AG08395 (cell line): ENCODE data around the gene VTA1.
"Not testable (repeated sequence)": the region's sequence is repeated elsewhere in the genome, so short reads cannot be mapped to it uniquely, and the experiment has no call there.

Source experiments
- DNase-seq: peaks from one replicate; pipeline ENCODE4 v3.0.0; 2012; ENCODE audit warnings: mixed read lengths, low spot score

The VTA1 gene

GRCh38 chr6:142226731-142227130 lies 79.7 kb downstream of the VTA1 start:
- DNase-seq = no peak

DNA sequence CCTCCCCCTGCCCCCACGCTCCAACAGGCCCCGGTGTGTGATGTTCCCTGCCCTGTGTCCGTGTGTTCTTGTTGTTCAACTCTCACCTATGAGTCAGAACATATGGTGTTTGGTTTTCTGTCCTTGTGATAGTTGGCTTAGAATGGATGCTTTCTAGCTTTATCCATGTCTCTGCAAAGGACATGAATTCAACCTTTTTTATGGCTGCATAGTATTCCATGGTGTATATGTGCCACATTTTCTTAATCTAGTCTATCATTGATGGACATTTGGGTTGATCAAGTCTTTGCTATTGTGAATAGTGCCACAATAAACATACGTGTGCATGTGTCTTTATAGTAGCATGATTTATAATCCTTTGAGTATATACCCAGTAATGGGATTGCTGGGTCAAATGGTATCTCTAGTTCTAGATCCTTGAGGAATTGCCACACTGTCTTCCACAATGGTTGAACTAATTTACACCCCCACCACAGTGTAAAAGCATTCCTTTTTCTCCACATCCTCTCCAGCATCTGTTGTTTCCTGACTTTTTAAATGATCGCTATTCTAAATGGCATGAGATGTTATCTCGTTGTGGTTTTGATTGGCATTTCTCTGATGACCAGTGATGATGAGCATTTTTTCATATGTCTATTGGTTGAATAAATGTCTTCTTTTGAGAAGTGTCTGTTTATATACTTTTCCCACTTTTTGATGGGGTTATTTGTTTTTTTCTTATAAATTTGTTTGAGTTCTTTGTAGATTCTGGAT lies 82.6 kb downstream of the VTA1 start:
- DNase-seq = not testable (repeated sequence)

DNA sequence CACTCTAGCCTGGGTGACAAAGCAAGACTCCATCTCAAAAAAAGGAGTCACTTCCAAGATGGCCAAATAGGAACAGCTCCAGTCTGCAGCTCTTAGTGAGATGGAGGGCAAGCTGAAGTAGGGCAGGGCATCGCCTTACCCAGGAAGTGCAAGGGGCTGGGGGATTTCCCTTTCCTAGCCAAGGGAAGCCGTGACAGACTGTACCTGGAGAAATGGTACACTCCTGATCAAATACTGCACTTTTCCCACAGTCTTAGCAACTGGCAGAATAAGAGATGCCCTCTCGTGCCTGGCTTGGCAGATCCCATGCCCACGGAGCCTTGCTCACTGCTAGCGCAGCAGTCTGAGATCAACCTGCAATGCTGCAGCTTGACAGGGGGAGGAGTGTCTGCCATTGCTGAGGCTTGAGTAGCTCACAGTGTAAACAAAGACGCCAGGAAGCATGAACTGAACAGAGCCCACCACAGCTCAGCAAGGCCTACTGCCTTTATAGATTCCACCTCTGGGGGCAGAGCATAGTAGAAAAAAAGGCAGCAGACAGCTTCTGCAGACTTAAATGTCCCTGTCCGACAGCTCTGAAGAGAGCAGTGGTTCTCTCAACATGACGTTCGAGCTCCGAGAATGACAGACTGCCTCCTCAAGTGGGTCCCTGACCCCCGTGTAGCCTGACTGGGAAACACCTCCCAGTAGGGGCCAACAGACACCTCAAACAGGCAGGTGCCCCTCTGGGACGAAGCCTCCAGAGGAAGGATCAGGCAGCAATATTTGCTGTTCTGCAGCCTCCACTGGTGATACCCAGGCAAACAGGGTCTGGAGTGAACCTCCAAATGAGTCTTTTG lies 85.4 kb downstream of the VTA1 start:
- DNase-seq = not testable (repeated sequence)

DNA sequence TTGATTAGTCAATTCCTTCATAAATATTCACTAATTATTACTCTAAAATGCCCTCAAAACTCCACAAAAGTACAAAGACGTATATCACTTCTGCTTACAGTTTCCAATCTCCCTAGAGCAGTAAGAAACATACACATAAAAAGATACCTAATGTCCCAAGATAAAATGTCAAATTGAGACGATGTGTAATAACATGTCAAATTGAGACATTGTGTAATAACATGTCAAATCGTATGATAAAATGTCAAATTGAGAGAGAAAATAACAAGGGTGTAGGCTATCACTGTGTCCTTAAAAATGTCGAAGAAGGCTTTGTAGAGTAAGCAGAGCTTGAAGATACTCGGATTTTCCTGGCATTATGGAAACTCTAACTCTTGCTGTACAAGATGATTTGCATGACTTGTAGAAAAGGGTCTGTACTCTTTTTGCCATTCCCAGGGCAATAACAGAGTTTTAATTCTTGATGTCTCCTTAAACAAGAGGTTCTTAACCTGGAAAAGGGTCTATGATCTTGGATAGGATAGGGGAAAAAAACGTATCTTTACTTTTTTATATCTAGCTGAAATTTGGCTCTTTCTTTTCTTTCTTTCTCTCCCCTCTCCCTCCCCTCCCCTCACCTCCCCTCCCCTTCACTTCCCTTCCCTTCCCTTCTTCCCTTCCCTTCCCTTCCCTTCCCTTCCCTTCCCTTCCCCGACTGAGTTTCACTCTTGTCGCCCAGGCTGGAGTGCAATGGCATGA lies 87.1 kb downstream of the VTA1 start:
- no peak for DNase-seq

- no peak for DNase-seq
Measured at GRCh38 chr6:142235272-142235671, 88.2 kb downstream of the VTA1 start.

- no peak for DNase-seq
Measured at GRCh38 chr6:142235791-142236190, 88.7 kb downstream of the VTA1 start.

- DNase-seq = peak; percentile 4
Measured at GRCh38 chr6:142236691-142237090, 89.6 kb downstream of the VTA1 start.

- DNase-seq = no peak
Measured at GRCh38 chr6:142238881-142239280, 91.8 kb downstream of the VTA1 start.

- DNase-seq = no peak
Measured at GRCh38 chr6:142240179-142240578, 93.1 kb downstream of the VTA1 start.

DNA sequence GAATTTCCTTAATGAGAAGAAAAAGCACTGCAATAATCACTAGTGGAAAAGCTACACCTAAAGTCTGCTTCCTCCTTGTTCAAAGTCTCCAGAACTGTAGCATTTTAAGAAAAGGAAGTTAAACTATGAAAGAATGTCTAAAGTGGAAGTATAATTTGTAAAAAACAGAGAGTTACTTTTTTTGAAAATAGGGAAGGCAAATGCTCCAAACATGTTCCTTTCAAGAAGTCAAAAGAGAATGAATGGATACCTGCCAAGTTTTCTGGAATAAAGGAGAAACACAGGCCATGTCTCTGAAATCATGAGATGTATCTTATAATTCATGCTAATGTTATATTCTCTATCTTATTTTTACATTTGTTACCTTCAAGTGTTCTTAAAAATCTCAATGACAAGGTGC lies 94.0 kb downstream of the VTA1 start:
- no peak for DNase-seq

GRCh38 chr6:142242269-142242668 lies 95.2 kb downstream of the VTA1 start:
- peak; percentile 5 for DNase-seq

GRCh38 chr6:142246960-142247359 lies 99.9 kb downstream of the VTA1 start:
- no peak for DNase-seq

DNA sequence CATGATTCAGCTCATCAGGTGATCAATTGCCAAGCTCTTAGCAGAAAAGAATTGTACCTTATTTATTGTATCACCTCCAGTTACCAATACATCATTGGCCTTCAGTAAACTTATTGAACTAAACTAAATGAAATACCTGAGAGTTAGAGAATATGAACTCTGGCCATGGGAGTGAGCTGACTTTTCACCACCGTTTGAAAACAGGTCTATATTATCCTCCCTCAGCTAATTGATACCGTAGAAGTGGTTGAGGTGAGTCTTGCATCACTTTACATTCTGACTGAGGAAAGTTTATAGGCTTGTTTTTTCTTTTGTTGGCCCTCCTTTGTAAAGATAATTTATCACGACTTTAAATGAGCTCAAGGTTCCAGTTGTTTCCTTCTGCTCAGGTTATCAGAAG lies 102.2 kb downstream of the VTA1 start:
- no peak for DNase-seq

GRCh38 chr6:142251930-142252445 lies 104.9 kb downstream of the VTA1 start:
- no peak for DNase-seq

- no peak for DNase-seq
Measured at GRCh38 chr6:142254513-142254912, 107.5 kb downstream of the VTA1 start.

- no peak for DNase-seq
Measured at GRCh38 chr6:142255785-142256184, 108.7 kb downstream of the VTA1 start.

DNA sequence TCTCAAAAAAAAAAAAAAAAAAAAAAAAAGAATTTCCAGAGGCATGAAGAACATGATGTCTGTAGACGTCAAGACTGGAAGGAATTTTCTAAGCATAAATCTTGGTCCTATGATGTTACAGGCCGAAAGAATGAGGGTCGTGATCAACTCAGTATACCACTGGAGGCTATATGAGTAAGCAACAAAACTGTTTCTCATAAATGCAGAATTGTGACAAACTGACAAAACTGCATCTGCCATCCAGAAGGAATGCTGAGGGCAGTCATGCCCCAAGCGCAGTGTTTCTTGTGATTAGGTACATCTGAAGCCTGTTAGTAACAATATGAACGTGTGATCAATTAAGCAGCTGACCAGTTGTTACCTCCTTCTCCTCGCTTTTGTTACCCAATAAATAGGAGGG lies 111.2 kb downstream of the VTA1 start:
- DNase-seq = no peak

GRCh38 chr6:142258757-142259156 lies 111.7 kb downstream of the VTA1 start:
- DNase-seq = no peak

- DNase-seq = no peak
Measured at GRCh38 chr6:142260748-142261147, 113.7 kb downstream of the VTA1 start.

DNA sequence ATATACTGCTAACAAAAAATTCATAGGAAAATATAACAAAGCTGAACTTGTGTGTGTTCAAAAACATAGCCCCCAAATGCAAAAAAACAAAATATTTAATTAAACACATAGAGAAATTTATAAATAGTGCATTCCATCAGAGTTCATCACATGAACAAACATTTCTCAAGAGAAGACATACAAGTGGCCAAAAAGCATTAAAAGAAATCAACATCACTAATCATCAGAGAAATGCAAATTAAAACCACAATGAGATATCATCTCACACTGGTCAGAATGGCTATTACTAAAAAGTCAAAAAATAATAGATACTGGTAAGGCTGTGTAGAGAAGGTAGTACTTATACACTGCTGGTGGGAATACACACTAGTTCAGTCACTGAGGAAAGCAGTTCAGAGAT lies 115.2 kb downstream of the VTA1 start:
- DNase-seq = no peak

GRCh38 chr6:142265476-142265875 lies 118.4 kb downstream of the VTA1 start:
- DNase-seq = no peak

DNA sequence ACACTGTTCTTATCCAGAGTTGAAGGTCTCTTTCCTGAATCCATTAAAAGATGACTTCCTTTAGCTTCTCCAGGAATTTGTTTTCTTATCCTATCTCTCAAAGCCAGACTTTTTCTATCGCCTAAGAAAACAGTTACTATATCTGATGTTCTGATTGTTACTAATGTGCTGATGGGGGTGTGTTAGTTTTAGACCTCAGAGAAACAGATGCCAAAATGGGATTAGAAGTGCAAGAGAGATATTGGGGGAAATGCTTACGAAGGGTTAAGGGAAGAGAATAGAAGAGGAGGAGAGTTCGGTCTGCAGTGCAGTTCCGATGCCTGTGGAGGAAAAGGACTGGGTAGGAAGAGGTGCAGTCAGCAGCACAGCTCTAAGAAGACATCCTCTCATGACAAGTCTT lies 119.0 kb downstream of the VTA1 start:
- DNase-seq = no peak

DNA sequence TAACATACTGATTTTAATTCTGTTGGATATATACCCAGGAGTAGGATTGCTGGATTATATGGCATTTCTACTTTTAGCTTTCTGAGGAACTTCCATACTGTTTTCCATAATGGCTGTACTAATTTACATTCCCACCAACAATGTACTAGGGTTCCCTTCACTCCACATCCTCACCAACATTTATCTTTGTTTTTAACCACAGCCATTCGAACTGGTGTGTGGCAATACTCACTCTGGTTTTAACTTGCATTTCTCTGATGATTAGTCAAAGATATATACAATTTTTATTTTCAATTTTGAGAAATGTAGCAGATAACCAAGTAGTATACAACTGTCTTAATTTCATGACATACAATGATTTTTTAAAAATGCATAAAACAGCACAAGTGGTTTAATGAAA lies 124.4 kb downstream of the VTA1 start:
- DNase-seq = no peak
